GM20431 (cell line): ENCODE data around the gene LINGO1.

Experiments
- in situ Hi-C: fragments of 300-500 bp; cut with MseI, MboI; formaldehyde crosslinking; loops from one replicate; pipeline ENCODE4 v1.15.0; 2020; ENCODE audit warnings: low sequenced_read_pairs; ENCODE audit not compliant: unreplicated experiment

The LINGO1 gene

DNA sequence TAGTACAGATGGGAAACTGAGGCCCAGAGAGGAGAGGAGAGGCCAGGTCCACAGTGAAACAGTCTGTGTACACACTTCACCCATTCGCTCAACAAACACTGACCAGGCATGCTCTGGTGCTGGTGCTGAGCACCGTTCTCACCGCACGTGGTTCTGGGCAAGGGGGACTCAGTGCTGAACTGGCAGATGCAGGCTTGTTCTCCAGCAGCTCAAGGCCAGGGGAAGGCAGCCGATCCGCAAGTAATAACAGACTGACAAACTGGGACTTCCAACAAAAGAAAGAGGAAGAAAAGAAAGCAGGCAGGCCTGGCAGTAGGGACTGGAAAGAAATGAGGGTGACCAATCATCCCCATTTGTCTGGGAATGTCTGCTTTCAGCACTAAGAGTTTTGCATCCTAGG, 25.6 kb upstream of the LINGO1 start:
- in situ Hi-C loops = no loop called here

DNA sequence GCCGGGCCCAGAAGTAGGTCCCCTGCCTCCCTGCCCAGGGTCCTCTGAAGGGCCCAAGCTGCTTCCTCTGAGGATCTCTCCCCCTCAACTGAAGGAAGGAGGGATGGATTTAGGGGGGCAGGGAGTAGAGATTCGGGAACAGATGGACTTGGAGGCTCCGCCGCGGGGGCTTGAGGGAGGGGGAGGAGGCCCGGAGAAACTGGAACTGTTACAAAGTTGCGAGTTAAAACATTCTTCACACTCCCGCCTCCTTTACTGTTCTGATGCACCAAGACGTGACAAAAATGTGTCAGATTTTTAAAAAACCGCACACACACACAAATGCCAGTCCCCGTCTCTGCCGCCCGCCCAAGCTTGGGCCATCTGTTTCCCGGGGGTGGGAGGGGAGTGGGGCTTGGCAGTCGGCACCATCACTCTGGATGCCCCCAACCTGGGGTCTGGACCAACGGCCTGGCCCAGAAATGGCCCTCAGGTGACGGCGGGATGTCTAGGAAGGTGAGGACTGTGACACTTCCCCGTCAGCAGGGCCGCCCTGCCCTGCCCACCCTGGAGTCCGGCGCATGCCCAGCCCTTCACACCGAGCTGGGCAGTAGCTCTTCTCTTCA, 25.0 kb upstream of the LINGO1 start:
- in situ Hi-C loops = no loop called here

DNA sequence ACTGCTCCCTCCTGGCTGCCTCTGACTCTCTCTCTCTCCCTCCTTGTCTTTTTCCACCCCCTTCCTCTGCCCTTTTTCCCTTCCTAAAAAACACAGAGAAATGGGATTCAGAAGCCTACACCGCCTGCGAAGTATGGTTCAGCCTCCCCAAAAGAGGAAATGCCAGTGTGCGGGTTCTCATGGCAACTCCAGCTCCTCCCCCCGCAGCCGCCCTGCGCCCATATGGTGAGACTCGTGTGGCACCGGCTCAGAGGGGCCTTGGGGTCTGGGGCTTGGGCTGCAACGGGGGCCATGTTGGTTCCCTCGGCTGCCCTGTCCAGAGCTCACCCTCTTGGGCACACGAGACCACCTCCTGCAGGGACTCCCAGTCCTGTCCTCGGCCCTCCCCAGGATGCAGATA, 23.6 kb upstream of the LINGO1 start:
- in situ Hi-C loops = no loop called here

DNA sequence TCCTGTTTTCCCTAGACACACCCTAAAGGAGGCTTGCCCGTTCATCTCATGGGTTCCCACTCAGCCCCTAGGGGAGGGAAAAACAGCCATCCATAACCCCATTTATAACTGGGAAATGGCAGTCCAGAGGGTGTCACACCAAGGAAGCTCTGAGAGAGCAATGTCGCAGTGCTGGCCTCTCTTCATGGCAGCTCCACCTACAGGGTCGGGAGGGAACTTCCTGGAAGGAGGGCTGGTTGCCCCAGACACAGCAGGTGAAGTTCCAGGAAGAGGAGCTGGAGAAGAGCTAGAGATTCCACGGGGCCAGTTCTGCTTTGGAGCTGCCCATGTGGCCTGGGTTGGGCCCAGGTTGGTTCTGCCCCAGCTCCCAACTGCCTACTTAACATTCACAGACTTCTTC, 22.3 kb upstream of the LINGO1 start:
- in situ Hi-C loops = no loop called here

DNA sequence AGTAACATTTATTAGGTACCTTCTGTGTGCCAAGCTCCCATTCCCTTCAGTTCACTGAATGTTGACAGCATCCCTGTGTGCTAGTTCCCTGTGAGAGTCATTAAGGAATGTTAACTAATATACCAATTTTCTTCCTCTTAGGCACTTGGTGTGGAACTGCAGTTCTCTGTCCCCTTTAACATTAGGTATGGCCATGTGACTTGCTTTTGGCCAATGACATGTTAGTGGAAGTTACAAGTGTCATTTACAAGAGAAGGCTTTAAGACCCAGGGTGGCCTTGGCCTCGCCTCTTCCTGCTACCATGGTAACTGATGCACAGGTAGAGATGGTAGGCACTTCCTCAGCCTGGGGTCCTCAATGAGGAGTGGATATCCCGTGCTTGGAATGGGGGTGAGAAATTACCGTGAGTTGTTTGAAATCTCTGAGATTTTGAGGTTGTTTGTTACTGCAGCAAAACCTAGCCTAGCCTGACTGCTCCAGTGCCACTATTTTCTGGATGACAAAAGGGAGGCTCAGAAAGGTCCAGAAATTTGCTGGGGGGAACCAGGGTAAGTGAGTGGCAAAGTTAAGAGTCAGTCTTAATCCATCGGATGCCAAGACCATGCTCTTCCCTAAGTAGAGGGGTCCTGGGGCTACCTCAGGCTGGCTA, 21.2 kb upstream of the LINGO1 start:
- in situ Hi-C loops = no loop called here

DNA sequence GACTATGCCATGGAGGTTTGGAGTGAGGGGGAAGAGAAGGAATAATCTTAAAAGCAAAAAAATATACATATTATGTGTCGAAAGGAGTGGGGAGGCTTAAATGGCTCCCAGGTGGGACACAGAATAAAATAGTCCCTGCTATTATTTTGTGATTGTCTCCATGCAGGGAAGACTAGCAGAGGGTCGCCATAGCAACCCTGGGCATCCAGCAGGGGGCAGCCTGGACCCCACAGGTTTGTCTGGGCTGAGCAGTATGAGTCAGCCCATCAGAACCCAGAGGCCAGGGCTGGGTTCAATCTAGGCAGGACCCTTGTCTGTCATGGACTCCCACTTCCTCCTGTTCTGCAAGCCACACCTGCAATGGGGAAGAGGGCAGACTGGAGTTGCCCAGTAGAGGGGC, 17.6 kb upstream of the LINGO1 start:
- in situ Hi-C loops = no loop called here

DNA sequence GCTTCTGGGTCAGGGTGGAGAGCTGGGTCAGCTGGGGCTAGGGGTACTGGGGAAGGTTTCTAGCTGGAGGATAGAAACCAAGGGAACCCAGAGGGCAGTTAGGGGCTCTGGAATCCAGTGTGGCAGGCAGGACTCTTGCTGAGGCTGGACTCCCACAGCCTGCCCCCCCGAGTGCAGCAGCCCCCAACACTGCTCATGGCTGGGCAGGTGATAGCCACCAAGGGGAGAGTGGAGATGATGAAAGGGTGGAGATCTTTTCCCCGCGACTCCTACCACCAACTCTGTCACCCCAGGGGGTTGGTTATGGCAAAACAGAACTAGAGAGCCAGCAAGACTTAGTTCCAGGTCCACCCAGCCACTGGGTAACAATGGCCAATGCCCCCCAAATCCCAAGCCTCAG, 16.9 kb upstream of the LINGO1 start:
- in situ Hi-C loops = no loop called here

DNA sequence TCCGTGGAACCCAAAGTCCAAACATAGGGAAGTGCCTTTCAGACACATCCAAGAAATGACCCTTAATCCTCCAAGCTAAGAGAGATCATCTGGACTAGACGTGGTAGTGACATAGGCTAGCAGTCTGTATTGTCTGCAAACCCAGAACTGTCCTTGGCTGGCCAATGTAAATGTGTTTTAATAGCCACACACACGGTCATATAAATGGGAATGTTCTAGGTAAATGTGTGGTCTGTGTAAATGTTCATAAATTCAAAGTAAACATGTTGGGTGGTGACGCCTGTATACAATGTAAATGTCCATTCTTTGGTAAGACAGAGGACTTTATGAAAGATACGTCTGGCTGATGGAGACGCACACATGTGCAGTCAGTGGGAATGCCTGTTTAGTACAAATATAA, 16.3 kb upstream of the LINGO1 start:
- in situ Hi-C loops = no loop called here

DNA sequence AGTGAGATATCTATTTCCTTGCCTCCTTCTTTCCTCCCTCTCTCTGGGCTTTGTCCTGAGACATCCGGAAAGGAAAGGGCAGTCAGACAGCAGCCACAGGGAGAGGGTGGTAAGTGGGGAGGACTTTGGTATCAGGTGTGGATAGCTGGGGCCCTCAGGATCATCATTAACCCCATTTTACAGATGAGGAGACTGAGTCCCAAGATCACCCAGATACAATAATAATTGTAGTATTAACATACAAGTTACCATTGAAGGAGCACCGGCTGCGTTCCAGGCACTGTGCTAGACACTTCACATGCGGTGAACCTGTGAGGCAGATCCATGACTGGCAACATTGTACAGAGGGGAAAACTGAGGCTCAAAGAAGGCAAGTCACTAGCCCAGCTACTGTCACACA, 15.2 kb upstream of the LINGO1 start:
- in situ Hi-C loops = no loop called here

DNA sequence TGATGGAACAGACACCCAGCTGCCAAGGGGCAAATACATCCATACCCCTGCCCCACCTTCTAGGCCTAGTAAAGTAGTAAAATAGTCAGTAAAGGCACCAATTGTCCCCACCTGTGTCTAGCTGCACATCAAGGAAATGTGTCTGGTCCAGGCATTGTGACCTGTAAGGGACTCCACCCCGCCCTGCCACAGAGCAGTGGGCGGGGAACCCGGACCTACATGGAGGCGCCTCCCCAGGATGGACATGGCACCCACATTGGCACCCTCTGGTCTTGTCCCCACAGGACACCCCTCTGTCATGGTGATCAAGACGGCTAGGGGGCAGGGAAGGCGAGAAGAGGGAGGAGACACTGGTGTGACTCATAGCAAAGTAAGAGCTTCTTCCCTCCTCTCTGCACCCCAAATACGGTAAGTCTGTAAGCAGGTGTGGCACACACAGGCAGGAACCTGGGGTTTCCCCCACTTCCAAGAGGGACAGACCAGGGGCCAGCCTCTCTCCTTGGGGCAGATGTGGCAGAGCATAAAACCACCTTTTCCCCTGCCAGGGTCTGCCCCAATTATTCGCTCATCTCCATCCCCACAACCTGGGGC, 13.5 kb upstream of the LINGO1 start:
- in situ Hi-C loops = no loop called here

DNA sequence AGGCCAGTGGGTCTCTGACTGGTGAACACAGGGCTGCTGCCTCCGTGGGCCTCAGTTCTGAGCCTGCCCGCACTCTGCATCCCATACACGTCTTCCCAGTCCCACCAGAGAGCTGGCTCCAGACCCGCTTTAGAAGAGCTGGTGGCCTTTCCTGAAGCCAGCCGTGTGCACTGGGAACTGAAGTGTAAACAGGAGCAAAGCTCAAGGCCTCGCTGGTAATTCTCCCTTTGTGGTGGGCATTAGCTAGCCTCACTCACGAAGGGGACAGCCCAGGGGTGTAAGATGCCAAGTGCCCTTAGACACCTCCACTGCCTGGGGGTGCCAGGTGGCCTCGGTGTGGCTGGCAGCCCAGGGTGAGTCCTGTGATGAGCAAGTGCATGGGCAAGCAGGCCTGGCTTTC, 12.9 kb upstream of the LINGO1 start:
- in situ Hi-C loops = no loop called here

DNA sequence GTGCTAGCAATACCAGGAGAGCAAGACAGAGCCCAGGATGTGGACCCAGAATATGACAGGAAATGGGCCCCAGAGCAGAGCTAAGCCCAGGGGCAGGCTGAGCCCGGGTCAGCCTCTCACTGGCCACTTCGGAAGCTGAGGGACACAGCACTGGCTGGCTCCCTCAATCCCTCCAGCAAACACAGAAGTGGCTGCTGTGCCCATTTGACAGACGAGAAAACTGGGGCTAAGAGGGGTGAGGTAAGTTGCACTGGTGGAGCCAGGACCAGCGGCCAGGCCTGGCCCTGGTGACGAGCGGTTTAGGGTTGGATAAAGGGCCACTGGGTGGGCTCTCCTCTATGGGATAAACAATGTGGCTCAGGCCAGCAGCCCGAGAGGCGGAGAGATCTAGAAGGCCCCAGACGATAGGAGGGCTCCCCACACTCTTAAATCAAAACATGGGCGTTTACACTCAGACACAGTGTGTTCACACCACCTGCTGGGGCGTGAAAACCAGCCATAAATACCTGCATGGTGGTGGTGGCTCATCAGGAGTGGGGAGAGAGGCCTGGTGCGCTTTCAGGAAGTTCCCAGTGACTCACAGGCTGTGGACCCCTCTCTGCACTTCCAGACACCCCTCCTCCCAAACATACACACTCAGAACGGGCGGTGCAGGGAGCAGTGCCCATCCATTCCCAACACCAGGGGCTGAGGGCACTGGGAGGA, 12.0 kb upstream of the LINGO1 start:
- in situ Hi-C loops = no loop called here

DNA sequence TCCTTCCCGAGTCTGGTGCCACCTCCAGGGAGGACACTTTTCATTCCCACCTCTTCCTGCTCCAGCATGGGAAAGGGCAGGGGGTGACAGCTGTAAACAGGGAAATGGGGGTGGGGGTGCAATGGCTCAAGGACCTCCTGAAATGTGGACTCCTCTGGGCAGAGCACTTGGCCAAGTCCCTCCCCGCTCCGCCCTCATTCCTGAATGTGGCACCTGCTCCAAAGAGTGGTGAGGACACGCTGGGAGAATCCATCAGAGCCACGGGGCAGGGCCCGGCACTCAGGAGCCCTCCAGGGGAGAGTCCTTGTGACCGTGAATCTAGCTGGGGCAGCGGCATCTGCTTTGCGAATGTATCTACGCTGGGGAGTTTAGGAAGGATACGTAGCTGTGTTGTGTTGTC, 11.1 kb upstream of the LINGO1 start:
- in situ Hi-C loops = no loop called here

DNA sequence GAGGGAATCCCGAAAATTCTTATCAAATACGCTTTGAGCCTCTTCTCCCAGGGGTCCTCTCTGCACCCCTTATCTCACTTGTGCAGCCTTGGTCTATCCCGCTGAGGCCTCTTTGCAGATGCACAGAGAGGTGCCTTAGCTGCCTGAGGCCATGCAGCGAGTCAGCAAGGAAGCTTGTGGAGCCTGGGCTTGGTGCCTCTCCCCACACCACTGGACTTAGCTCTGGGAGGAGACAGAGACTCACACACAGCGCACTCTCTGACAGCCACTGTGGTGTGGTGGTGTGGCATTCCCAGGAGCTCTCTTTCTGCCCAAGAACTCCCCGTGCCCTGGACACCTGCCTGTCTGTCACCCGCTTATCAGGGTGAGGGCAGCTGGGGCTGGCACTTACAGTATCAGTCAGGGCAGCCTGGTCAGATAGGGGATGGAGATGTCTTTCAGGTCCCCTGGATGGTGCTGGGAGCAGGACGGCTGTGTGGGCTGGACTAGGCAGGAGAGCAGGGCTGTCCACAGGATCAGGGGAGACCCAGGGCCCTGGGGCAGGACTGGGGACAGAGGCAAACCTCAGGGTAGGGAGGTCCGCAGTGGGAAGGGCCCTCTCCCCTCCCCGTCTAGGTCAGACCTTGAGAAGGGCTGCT, 10.2 kb upstream of the LINGO1 start:
- in situ Hi-C loops = no loop called here

DNA sequence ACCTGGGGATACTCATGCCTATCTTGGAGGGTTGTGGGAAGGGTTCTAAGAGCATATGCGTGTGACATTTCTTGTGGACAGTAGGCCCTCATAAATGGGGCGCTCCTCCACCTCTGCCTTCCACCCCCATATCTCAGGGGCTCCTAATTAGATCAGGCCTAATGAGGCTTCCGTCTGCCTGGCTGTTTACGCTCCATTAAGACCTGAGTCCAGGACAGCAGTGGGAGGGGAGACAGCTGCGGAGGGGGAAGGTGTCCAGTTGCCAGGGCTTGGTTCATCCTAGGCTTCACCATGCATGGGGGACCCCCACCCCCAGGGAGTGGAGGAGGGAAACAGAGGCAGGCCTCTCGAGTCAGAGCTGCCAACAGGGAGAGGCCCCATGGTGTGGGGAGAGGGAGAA, 9.3 kb upstream of the LINGO1 start:
- in situ Hi-C loops = no loop called here

DNA sequence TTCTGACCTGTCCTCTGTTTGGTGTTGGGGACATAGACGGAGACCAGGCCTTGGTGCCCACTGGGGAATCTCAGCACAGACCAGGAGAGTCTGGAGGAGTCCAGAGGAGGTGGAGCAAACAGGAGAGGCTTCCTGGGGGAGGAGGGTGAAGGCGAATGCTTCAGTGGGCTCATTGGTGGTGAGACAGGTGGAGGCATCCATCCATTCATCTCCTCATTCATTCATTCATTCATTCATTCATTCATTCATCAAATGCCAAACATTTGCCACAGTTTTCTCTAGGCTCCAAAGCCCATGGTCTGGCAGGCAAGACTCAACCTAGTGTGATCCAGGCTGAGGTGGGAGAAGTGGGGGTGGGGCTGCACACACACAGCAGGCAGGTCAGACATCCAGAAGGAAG, 7.9 kb upstream of the LINGO1 start:
- in situ Hi-C loops = no loop called here

DNA sequence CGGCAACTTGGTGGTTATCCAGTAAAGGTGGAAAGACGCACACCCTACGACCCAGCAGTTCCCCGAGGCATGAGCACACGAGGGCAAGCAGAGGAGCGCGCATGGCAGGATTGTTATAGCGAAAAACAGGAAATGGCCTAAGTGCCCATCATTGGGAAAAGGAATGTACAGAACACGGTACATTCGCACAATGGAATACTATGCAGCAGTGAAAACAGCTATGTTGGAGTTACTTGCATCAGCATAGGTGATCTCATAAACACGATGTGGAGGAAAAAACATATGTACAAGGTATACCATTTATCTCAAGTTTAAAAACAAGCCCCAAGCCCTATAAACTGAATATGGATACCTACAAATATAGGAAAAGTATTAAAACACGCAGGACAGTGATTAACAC, 6.7 kb upstream of the LINGO1 start:
- in situ Hi-C loops = no loop called here

DNA sequence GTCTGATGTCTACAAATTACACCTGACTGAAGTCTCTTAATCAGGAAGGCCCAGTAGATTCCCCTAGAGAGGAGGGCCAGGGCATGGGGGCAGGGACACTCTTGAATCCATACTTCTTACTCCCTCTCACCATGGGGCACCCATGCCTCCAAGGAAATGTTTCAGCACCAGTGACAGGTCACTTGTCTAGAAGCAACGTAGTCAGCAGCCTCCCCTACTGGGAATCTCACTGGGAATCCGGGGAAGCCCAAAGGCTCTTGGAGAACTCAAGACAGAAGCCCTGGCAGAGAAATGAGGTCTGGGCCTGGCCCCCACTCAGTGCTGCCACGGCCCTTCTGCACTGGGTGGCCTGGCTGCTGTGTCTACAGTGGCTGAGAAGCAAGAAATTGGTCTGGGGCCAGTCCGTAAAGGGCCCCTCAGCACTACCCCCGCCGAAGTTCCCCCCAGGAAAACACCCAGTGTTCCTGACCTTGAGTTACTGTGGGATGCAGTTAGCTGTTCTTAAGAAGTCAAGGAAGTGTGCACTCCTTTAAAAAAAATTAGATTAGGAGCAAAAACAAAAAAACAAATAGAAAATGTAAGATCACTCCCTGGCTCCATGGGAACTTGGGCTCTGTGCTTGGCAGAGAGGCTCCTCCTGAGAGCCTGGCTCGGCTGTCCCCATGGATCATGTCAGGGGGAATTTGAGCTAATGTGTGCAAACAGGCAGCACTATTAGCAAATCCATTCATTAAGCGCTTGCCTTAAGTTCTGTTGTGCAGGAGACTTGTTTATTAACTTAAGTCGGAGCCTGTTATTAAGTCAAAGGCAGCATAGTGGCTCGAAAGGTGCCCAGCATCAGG, 5.4 kb upstream of the LINGO1 start:
- in situ Hi-C loops = no loop called here

DNA sequence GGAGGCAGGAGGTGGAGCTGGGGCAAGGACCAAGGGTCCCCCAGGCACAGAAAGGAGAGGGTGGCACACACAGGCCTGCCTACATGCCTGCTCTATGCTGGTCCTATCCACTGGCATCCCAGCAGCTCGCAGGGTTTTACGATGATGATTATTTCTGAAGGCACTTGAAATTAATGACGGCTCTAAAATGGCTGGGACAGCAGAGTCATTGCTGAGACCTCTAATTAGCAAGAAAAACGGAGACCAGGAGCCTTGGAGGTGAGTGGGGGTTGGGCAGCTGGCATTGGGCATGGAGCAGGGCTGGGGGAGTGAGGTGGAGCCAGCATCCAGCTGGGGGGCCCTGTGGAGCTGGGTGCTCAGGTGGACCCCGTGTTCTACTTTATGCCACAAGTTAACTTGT, 3.5 kb upstream of the LINGO1 start:
- in situ Hi-C loops = no loop called here
